Amniotic stem cell (primary cell): Measurements from ENCODE around the gene ASTE1.
A peak's percentile ranks its signal among the peaks of the same experiment; 100 is the strongest.
"Not testable (repeated sequence)": the region's sequence is repeated elsewhere in the genome, so short reads cannot be mapped to it uniquely, and the experiment has no call there.

Experiments
- DNase-seq: peaks from one replicate; lab custom pipeline; 2025; lab: John Stamatoyannopoulos, UW

Gene ASTE1

GRCh38 chr3:131026321-131027151 lies at the start of gene ASTE1, which contains the start of gene NEK11:
TSS of gene ASTE1 (minus strand) at chr3:131026825. CDS start at chr3:131025306, 1,519 bp downstream.
TSS of gene NEK11 (plus strand) at chr3:131026877. CDS start at chr3:131029709, 2,832 bp downstream.
- DNase-seq = peak; percentile 72

DNA sequence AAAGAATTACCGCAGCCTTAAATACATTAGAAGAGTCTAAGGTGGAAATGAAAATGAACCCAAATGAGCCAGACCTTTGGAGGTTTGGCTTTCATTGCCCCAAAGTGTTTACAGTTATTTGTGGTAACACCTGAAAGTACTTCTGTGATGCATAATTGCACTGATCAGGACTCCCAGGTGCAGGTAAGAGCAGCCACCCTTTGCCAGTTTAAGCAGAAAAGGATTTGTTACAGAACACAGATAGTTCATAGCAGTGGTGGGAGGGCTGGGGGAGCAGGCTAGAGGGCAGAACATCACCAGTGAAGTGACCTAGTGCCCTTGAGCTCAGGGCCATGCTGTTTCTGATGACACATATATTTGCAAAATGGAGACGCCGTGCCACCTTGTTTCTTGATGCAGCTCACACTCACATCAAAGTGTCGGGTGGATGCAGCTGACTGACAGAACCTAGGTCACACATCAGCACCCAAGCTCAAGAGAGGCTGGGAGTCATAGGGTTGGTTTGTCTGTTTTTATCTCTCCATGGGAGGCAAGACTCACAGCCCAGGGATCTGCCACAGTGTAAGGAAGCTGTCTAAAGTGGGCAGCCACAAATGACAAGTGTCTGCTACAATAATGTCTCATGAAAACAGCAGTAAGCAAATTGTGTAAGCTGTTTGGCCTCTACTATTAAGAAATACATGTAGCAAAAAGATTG lies 49.2 kb upstream of the ASTE1 start:
- DNase-seq = no peak

DNA sequence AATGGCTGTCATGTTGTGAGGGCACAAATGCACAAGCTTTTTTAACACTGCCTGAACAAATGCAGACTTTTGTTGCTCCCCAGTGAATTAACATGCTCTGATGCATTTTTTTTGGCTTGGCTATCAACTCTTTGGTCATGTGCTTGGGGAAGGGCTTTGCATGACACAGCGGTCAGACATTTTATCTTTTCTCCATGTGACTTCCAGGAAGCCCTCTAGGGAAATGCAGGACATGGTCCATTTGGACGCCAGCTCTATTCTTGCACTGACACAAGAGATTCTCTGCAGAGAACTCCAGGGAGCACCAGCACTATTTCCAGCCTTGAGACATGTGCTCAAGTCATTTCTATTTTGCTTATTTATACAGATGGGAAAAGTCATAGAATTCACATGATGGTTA lies 46.2 kb upstream of the ASTE1 start:
- no peak for DNase-seq

DNA sequence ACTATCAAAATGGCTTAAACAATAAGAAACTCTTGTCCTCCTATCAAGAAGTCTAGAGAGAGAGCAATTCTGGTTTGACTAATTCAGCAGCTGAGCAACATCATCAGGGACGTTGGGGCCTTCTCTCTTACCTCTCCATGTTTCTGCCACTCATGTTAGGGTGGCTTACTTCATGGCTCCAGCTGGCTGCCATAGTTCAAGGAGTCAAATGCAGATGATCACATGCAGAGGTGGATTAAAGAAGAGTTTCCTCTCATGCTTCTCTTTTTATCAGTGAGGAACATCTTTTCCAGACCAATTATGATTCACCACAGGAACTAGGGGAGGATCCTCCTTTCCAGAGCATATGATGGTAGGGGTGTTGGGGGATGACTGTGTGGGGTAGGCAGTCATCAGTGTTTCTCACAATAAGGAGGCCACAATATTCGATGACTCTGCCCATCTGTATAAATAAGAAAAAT lies 45.5 kb upstream of the ASTE1 start:
- no peak for DNase-seq

GRCh38 chr3:131067983-131068382 lies 41.4 kb upstream of the ASTE1 start:
- DNase-seq = no peak

DNA sequence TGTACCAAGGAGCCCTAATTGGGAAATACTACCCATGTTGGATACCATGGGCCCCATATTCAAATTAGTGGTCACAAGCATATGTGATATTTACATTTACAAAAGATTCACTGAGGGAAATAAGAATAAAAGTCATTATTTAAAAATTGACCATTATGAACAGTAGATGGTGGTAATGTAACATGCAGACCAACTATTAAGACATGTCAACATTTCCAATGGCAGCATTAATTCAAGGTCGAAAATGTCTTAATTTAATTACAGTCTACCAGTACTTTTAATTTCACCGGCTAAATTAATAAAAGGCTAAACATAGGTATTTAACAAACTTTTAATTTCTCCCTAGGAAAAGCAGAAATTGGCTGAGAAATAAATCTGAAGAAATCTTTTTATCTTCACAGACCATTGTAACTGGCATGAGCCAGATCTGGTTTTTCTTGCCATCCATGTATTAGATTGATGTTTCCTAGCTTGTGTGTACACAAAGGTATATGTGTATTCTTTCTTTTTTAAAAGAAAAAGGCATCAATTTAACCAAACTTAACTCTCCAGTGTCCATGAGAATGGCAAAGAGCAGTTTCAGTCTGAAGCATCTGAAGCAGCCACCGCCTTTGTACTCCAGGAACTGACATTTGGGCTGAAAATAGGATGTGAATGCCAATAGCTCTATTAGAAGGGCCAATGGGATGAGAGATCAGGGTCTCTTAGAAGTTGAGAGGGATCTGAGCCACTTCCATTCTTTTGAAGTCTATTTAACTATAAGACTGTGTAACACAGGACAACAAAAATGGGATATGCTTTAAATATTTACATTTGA lies 26.6 kb upstream of the ASTE1 start:
- no peak for DNase-seq

GRCh38 chr3:131050001-131050400 lies 23.4 kb upstream of the ASTE1 start:
- no peak for DNase-seq

DNA sequence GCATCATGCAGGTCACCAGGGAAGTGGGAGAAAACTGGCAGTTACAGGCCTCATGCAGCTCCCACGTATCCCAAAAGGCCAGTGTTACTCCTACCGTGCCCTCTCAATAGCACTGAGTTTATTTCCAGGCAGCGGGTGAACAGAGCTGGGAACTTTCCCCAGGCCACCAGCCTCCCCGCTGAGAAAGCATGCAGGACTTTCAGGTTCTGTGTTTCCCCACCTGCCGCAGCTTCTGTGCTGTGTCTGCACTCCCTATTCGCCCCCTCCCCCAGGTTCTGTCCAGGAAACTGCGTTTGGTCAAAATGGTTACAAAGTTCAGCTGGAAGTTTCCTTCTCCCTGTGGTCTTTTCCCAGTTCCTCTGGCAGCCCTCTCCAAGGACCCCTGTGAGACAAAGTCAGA lies 21.4 kb upstream of the ASTE1 start:
- DNase-seq = no peak

- DNase-seq = no peak
Measured at GRCh38 chr3:131047582-131047981, 21.0 kb upstream of the ASTE1 start.

DNA sequence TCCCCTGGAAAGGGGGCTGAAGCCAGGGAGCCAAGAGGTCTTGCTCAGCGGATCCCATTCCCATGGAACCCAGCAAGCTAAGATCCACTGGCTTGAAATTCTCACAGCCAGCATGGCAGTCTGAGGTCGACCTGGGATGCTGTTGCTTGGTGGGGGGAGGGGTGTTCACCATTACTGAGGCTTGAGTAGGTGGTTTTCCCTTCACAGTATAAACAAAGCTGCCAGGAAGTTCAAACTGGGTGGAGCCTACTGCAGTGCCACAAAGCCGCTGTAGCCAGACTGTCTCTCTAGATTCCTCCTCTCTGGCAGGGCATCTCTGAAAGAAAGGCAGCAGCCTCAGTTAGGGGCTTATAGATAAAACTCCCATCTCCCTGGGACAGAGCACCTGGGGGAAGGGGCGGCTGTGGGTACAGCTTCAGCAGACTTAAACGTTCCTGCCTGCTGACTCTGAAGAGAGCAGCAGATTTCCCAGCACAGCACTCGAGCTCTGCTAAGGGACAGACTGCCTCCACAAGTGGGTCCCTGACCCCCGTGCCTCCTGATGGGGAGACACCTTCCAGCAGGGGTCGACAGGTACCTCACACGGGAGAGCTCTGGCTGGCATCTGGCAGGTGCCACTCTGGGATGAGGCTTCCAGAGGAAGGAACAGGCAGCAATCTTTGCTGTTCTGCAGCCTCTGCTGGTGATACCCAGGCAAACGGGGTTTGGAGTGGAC lies 15.8 kb upstream of the ASTE1 start:
- DNase-seq = not testable (repeated sequence)

DNA sequence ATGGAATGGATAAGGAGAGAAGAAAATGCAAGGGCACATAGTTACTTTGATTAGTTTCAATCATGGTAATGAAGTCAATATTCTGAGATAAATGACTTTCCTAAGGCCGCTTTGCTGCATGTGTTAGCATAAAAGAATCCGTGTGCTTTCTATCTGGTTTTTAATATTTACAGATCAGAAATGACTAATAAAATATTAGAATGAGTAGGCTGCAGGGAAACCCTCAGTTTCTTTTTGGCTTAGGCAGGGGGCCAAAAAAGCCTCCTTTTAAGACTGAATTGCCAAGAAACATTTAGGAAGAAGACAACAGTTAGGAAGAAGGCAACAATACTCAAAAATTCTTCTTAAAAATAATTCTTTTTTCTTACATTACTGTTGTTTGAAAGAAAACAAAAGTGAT lies 11.7 kb upstream of the ASTE1 start:
- DNase-seq = no peak

DNA sequence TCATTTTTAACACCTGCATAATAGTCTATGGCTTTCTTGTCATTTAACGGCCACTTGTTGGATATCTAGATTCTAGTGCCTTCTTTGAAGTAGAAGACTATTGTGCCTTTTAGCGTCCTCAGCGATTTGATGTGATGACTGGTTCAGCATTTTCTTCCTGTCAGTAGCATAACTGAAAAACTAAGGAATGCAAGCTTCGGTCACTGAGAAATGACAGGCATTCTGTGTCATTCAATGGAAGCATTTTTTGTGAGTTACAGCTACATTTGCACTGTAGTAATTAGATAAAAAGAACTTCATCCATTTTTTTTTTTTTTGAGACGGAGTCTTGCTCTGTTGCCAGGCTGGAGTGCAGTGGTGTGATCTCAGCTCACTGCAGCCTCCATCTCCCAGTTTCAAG lies 10.4 kb upstream of the ASTE1 start:
- DNase-seq = no peak

GRCh38 chr3:131036200-131036816 lies 9.7 kb upstream of the ASTE1 start:
- DNase-seq = peak; percentile 10

- peak; percentile 7 for DNase-seq
Measured at GRCh38 chr3:131033480-131034080, 7.0 kb upstream of the ASTE1 start.

- no peak for DNase-seq
Measured at GRCh38 chr3:131031660-131032059, 5.0 kb upstream of the ASTE1 start.

GRCh38 chr3:131028844-131029243 lies 2.2 kb upstream of the ASTE1 start:
- no peak for DNase-seq

DNA sequence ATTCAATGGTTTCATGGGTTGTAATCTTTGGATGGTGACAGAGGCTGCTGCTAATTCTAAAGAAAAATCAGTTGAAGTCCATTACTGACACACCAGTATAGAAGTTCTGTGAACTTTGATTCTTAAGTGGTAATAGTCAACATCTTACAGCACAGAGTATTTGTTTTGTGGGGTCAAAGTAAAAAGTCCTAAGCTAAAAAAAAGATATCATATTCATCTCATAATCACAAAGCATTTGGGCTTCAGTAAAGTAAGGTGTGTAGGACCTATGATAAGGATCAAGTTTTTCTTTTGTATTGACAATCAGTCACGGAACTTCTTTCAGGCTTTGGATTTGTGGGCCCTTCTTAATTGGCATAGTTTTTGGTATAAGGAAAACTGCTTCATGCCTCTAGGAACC lies 1.1 kb downstream of the ASTE1 start:
- no peak for DNase-seq

DNA sequence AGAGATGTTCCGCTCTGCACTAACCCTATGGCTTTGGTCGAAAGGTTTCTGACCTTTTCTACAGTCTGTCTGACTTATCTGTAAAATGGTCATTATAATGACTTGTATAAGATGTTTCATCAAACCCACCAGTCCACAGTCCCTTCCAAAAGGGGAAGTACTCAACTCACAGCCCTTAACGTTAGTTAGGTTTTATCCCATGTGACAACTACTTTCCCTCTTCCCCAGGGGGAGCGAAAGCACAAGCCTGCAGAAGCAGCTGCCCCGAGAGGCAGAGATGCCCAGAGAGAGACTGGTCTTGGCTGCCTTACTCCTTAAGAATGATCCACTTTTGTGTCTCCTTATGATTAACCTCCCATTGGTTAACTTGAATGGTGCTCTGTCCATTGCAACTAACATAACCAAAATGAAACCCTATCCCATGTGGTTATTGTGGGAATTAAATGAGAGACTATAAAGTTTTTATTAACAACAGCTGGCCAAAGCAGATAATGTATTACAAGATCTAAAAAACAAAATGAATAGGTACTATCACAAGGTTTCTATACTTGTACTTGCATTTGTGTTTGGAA lies 6.4 kb downstream of the ASTE1 start:
- DNase-seq = no peak

- no peak for DNase-seq
Measured at GRCh38 chr3:131018970-131019369, 7.7 kb downstream of the ASTE1 start.

DNA sequence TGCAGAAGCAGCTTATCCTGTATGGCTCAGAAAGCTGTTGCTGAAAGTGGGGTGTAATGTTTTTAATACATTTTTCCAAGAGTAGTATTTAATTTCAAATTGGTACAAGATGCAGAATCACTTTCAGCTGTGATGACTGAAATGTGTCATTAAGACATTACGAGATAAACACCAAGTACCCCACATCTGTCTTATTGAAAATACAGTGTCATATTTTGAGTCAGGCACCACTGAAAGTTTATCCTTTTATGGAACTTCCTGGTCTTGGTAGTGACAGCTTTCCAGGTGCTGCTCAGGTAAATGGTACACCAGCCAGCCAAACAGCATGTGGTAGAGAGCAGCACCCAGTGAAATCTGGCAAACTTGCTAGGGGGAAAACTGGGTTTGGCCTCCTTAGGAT lies 16.9 kb downstream of the ASTE1 start:
- DNase-seq = no peak
